Measurements from ENCODE around the gene IREB2.
A peak's percentile ranks its signal among the peaks of the same experiment; 100 is the strongest.
"Not testable (repeated sequence)": the region's sequence is repeated elsewhere in the genome, so short reads cannot be mapped to it uniquely, and the experiment has no call there.

IREB2 gene

DNA sequence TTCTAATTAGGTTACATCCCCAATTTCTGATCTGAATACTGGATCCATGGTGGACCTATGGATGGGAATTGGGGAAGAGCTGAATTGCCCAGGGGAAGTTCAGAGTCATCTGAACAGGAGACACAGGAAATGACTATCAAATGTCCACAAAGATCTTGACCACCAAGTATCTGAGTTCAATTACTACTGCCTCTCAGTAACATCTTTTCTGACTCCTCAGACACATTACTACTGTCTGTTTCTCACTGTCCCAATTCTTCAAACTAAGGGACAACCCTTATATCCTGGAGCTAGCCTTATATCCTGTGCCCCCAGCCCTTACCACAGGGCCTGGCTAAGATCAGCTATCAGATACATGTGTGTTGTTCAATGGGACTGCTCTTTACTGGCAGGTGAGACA lies 10.1 kb upstream of the IREB2 start:
- TF ChIP-seq, protein P1, sequence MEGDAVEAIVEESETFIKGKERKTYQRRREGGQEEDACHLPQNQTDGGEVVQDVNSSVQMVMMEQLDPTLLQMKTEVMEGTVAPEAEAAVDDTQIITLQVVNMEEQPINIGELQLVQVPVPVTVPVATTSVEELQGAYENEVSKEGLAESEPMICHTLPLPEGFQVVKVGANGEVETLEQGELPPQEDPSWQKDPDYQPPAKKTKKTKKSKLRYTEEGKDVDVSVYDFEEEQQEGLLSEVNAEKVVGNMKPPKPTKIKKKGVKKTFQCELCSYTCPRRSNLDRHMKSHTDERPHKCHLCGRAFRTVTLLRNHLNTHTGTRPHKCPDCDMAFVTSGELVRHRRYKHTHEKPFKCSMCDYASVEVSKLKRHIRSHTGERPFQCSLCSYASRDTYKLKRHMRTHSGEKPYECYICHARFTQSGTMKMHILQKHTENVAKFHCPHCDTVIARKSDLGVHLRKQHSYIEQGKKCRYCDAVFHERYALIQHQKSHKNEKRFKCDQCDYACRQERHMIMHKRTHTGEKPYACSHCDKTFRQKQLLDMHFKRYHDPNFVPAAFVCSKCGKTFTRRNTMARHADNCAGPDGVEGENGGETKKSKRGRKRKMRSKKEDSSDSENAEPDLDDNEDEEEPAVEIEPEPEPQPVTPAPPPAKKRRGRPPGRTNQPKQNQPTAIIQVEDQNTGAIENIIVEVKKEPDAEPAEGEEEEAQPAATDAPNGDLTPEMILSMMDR (conservative IDR thresholded peaks at IDR 0.05; ENCODE audit: control insufficient read depth, insufficient read depth, low read depth, low read length): no peak
- H3K4me3 ChIP-seq (ENCODE audit: control insufficient read depth, low read depth, low read length): no peak overlapping the region
- no peak for DNase-seq (ENCODE audit: low read depth)

DNA sequence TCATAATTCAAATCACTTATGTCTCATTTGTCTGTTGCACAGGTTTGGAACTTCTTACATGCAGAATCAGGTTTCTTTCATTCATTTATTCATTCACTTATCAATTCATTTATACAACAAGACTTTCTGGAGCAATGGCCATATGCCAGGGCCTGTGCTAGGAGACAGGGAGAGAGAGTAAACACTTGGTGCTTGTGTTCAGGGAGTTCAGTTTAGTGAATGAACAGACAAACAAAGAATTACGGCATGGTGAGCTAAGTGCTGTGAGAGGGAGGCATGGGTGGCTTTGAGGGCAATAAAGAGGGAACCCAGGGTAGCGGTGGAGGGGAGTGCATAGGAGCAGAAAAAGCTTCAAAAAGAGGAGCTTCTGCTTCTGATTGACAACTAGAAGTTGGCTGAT lies 8.5 kb upstream of the IREB2 start:
- TF ChIP-seq, protein P1 (conservative IDR thresholded peaks at IDR 0.05; ENCODE audit: control insufficient read depth, insufficient read depth, low read depth, low read length): no peak
- DNase-seq (ENCODE audit: low read depth): no peak
- H3K4me3 ChIP-seq (ENCODE audit: control insufficient read depth, low read depth, low read length): no peak overlapping the region

DNA sequence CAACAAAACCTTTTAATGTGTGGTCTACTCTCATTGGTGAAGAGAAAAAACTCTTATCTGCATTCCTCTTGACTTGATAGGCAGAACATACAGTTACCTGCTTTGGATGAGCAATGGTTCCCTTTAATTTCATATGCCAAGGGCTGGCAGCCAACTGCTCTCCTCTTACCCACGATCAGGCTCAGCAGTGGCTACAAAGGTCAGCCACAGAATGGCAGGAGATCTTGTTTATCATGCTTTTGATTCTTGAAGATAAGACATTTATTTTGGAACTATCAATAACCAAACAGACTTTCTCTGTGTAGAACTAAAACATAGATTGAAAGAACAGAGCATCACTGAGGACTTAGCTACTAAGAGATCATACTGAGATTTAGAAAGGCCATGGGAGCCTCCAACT lies 6.1 kb upstream of the IREB2 start:
- DNase-seq (ENCODE audit: low read depth): no peak
- TF ChIP-seq, protein P1 (conservative IDR thresholded peaks at IDR 0.05; ENCODE audit: control insufficient read depth, insufficient read depth, low read depth, low read length): no peak
- no peak overlapping the region for H3K4me3 ChIP-seq (ENCODE audit: control insufficient read depth, low read depth, low read length)

DNA sequence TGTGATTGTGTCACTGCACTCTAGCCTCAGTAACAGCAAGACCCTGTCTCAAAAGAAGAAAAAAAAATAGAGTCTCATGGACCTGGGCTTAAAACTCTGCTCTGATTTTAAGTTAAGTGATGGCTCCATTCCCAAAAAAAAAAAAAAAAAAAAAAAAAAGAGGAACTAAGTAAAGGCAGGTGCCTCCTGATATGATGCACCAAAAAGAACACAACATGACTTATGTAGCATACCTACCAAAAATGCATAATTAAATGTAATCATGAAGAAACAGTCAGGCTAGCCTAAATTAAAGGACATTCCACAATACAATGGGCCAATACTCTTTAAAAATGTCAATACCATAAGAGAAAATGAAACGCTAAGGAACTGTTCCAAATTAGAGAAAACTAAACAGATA lies 5.4 kb upstream of the IREB2 start:
- TF ChIP-seq, protein P1 (conservative IDR thresholded peaks at IDR 0.05; ENCODE audit: control insufficient read depth, insufficient read depth, low read depth, low read length): no peak
- H3K4me3 ChIP-seq (ENCODE audit: control insufficient read depth, low read depth, low read length): no peak overlapping the region
- no peak for DNase-seq (ENCODE audit: low read depth)

DNA sequence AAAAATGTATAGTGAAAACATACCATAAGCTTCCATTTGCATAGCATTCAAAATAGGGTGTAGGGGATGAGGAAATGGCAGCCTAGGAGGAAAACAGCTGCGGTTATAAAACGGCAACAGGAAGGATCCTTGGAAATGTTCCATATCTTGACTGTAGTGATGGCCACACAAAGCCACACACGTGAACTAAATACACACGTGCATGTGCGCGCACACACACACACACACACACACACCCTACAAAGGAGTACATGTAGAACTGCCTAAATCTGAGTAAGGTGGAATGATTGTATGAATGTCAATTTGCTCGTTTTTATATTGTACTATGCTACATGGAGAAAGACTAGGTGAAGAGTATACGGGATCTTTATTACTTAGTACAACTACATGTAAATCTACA lies 3.9 kb upstream of the IREB2 start:
- no peak for DNase-seq (ENCODE audit: low read depth)
- H3K4me3 ChIP-seq (ENCODE audit: control insufficient read depth, low read depth, low read length): no peak overlapping the region
- TF ChIP-seq, protein P1 (conservative IDR thresholded peaks at IDR 0.05; ENCODE audit: control insufficient read depth, insufficient read depth, low read depth, low read length): no peak

DNA sequence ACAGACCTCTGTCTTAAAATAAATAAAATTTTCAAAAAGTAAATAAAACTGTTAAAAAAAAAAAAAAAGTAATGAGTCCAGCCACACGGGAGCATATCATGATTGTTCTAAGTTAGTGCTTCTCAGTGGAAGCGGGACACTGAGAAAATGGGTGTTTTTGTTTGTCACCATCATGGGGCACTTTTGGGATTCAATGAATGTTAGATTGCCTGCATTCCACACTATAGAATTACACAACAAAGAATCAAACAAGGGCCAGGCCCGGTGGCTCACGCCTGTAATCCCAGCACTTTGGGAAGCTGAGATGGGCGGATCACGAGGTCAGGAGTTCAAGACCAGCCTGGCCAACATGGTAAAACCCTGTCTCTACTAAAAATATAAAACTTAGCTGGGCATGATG lies 3.3 kb upstream of the IREB2 start:
- not testable (repeated sequence) for DNase-seq (ENCODE audit: low read depth); H3K4me3 ChIP-seq (ENCODE audit: control insufficient read depth, low read depth, low read length)

DNA sequence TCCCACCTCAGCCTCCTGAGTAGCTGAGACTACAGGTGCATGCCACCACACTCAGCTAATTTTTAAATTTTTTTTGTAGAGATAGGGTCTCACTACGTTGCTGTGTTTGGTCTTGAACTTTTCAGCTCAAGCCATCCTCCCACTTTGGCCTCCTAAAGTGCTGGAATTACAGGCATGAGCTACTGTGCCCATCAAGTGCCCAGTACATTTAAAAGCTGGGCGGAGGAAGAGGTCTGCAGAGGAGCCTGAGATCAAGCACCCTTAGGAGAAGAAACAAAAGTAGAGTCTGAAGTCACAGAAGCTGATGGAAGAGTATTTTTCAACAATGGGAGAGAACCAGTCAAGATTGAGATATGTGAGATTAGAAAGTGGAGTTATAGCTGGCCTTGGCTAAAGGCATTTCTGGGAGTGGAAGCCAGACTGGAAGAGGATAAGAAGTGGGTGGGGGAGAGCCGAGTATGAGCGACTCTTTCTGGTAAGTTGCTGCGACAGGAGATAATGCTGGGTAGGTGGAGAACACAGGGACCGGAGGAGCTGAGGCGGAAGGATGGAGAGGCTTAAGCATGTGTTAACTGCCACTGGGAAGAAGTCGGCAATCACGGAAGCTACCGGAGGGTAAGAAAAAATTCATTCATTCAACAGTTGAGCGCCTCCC lies 782 bp upstream of the IREB2 start:
- TF ChIP-seq, protein P1 (conservative IDR thresholded peaks at IDR 0.05; ENCODE audit: control insufficient read depth, insufficient read depth, low read depth, low read length): no peak
- no peak for DNase-seq (ENCODE audit: low read depth)
- H3K4me3 ChIP-seq (ENCODE audit: control insufficient read depth, low read depth, low read length): peak overlapping the region; percentile 90

Data from fibroblast of mammary gland (primary cell).